ENCODE data around the gene SEMA6A.

Gene SEMA6A

GRCh38 chr5:116564756-116565490 is 9.7 kb downstream of the SEMA6A start:
- no peak for ATAC-seq
- TF ChIP-seq ESRRG (CRISPR knock-in tag; IDR thresholded peaks at IDR 0.05) (no peak), ZNF70 (CRISPR knock-in tag; IDR thresholded peaks at IDR 0.05) (no peak), TCF4 (CRISPR knock-in tag; IDR thresholded peaks at IDR 0.05; ENCODE audit: borderline replicate concordance) (no peak), CSDC2 (CRISPR knock-in tag; IDR thresholded peaks at IDR 0.05) (no peak), ISL1 (CRISPR knock-in tag; IDR thresholded peaks at IDR 0.05) (no peak)

DNA sequence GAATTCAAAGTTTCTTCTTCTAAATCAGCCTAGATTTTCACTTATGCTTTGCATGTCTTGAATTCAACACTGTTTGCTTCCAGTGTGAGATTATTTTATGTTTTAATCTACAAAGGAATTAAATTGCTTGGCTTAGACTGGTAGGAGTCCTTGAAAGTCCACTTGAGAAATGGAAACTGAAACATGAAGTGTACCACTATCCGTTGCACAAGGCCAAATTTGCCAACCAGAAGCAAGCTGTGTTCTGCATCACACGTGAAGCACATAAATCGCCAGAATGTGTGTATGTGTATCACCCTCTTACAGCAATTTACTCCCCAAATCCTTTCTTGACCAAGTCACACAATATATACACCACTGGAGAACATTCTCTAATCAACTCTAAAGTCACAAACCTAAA is 10.3 kb downstream of the SEMA6A start:
- TF ChIP-seq CSRNP3 (CRISPR knock-in tag; IDR thresholded peaks at IDR 0.05) (no peak), OSR1 (CRISPR knock-in tag; IDR thresholded peaks at IDR 0.05) (no peak), CSDC2 (CRISPR knock-in tag; IDR thresholded peaks at IDR 0.05) (no peak), SNAI2 (CRISPR knock-in tag; IDR thresholded peaks at IDR 0.05) (no peak), ESRRG (CRISPR knock-in tag; IDR thresholded peaks at IDR 0.05) (no peak), ISL1 (CRISPR knock-in tag; IDR thresholded peaks at IDR 0.05) (no peak)
- TF ChIP-seq, protein P1, sequence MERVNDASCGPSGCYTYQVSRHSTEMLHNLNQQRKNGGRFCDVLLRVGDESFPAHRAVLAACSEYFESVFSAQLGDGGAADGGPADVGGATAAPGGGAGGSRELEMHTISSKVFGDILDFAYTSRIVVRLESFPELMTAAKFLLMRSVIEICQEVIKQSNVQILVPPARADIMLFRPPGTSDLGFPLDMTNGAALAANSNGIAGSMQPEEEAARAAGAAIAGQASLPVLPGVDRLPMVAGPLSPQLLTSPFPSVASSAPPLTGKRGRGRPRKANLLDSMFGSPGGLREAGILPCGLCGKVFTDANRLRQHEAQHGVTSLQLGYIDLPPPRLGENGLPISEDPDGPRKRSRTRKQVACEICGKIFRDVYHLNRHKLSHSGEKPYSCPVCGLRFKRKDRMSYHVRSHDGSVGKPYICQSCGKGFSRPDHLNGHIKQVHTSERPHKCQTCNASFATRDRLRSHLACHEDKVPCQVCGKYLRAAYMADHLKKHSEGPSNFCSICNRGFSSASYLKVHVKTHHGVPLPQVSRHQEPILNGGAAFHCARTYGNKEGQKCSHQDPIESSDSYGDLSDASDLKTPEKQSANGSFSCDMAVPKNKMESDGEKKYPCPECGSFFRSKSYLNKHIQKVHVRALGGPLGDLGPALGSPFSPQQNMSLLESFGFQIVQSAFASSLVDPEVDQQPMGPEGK (CRISPR knock-in tag; IDR thresholded peaks at IDR 0.05; ENCODE audit: borderline replicate concordance), result no peak
- no peak for ATAC-seq

DNA sequence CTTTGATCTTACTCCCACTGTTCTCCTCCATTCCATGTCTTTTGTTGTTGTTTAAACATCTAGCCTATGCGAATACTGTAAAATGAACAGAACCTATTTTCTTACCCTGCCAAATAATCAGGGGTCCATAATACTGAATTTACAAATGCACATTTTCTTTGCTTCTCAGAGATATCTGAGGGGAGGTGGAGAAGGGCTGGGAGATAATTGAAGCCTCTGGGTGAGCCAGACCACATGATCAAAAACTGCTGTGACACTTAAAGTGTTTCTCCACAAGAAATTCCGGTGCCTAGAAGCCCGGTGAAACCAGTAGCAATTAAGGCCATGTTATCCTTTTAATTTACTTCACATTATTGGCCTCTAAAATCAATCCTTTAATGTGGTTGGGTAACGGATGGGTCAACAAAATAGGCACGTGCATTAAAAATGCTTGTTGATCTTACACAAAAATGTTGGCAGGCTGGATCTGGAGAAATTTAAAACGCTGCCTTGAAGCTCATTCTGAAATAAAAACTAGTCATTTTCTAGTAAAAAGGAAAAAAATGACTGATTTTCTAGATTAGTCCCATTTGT is 10.8 kb downstream of the SEMA6A start:
- TF ChIP-seq ZNF70 (CRISPR knock-in tag; IDR thresholded peaks at IDR 0.05) (no peak), OSR1 (CRISPR knock-in tag; IDR thresholded peaks at IDR 0.05) (no peak), ZFP30 (CRISPR knock-in tag; IDR thresholded peaks at IDR 0.05) (no peak), TCF4 (CRISPR knock-in tag; IDR thresholded peaks at IDR 0.05; ENCODE audit: borderline replicate concordance) (no peak), TOX (CRISPR knock-in tag; IDR thresholded peaks at IDR 0.05; ENCODE audit: borderline replicate concordance) (no peak), BACH2 (CRISPR knock-in tag; IDR thresholded peaks at IDR 0.05; ENCODE audit: borderline replicate concordance) (no peak), ZNF8 (CRISPR knock-in tag; IDR thresholded peaks at IDR 0.05) (no peak), SNAI2 (CRISPR knock-in tag; IDR thresholded peaks at IDR 0.05) (no peak), GLIS3 (CRISPR knock-in tag; IDR thresholded peaks at IDR 0.05) (no peak), CSDC2 (CRISPR knock-in tag; IDR thresholded peaks at IDR 0.05) (no peak), ZC3H10 (CRISPR knock-in tag; IDR thresholded peaks at IDR 0.05) (no peak), ARNTL (CRISPR knock-in tag; IDR thresholded peaks at IDR 0.05; ENCODE audit: borderline replicate concordance, low read depth) (no peak)
- no peak for ATAC-seq

DNA sequence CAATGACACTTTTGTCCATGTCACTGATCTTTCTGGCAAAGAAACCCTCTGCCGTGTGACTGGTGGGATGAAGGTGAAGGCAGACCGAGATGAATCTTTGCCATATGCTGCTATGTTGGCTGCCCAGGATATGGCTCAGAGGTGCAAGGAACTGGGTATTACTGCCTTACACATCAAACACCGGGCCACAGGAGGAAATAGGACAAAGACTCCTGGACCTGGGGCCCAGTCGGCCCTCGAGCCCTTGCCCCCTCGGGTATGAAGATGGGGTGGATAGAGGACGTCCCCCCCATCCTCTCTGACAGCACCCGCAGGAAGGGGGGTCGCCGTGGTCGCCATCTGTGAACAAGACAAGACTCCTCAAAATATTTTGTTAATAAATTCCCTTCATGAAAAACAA is 12.0 kb downstream of the SEMA6A start:
- ATAC-seq, result no peak
- TF ChIP-seq SNAI2 (CRISPR knock-in tag; IDR thresholded peaks at IDR 0.05) (no peak), ZNF565 (CRISPR knock-in tag; conservative IDR thresholded peaks at IDR 0.05; ENCODE audit: low read depth) (no peak), ARNTL (CRISPR knock-in tag; IDR thresholded peaks at IDR 0.05; ENCODE audit: borderline replicate concordance, low read depth) (no peak), ZC3H10 (CRISPR knock-in tag; IDR thresholded peaks at IDR 0.05) (no peak), CSDC2 (CRISPR knock-in tag; IDR thresholded peaks at IDR 0.05) (no peak)

DNA sequence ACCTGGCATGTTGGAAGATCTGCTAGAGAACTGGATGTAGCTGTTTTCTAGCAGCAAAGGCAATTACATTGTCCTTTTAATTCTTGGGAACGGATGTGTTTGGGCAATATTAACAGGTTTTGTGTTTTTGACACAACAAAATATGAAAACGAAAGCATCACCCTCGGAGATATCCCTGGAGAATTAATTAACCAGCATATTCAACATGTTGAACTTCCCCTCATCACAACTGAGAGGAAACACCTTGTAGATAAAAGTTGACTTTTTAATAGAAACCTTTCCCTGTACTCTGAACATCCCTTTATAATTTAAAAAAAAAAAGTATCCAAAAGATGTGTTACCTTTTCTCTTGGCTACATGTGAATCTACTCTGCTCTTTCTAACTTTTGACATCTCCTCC is 13.0 kb downstream of the SEMA6A start:
- no peak for ATAC-seq
- TF ChIP-seq ISL1 (CRISPR knock-in tag; IDR thresholded peaks at IDR 0.05) (no peak), CREB5 (CRISPR knock-in tag; IDR thresholded peaks at IDR 0.05; ENCODE audit: low read depth) (no peak), TOX (CRISPR knock-in tag; IDR thresholded peaks at IDR 0.05; ENCODE audit: borderline replicate concordance) (no peak), CSRNP3 (CRISPR knock-in tag; IDR thresholded peaks at IDR 0.05) (no peak), CSDC2 (CRISPR knock-in tag; IDR thresholded peaks at IDR 0.05) (no peak), ZC3H10 (CRISPR knock-in tag; IDR thresholded peaks at IDR 0.05) (no peak), PPARA (CRISPR knock-in tag; IDR thresholded peaks at IDR 0.05; ENCODE audit: borderline replicate concordance) (no peak), OSR1 (CRISPR knock-in tag; IDR thresholded peaks at IDR 0.05) (no peak), GLIS3 (CRISPR knock-in tag; IDR thresholded peaks at IDR 0.05) (no peak), BACH2 (CRISPR knock-in tag; IDR thresholded peaks at IDR 0.05; ENCODE audit: borderline replicate concordance) (no peak), ESRRG (CRISPR knock-in tag; IDR thresholded peaks at IDR 0.05) (no peak), RARB (CRISPR knock-in tag; IDR thresholded peaks at IDR 0.05) (no peak), ZFP30 (CRISPR knock-in tag; IDR thresholded peaks at IDR 0.05) (no peak), ZFP3 (CRISPR knock-in tag; IDR thresholded peaks at IDR 0.05) (no peak), SNAI2 (CRISPR knock-in tag; IDR thresholded peaks at IDR 0.05) (no peak), TCF4 (CRISPR knock-in tag; IDR thresholded peaks at IDR 0.05; ENCODE audit: borderline replicate concordance) (no peak), ZNF70 (CRISPR knock-in tag; IDR thresholded peaks at IDR 0.05) (no peak)
- TF ChIP-seq, protein P2, sequence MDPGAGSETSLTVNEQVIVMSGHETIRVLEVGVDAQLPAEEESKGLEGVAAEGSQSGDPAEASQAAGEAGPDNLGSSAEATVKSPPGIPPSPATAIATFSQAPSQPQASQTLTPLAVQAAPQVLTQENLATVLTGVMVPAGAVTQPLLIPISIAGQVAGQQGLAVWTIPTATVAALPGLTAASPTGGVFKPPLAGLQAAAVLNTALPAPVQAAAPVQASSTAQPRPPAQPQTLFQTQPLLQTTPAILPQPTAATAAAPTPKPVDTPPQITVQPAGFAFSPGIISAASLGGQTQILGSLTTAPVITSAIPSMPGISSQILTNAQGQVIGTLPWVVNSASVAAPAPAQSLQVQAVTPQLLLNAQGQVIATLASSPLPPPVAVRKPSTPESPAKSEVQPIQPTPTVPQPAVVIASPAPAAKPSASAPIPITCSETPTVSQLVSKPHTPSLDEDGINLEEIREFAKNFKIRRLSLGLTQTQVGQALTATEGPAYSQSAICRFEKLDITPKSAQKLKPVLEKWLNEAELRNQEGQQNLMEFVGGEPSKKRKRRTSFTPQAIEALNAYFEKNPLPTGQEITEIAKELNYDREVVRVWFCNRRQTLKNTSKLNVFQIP (CRISPR knock-in tag; IDR thresholded peaks at IDR 0.05; ENCODE audit: borderline replicate concordance, low read depth), result no peak
- TF ChIP-seq, protein P1 (CRISPR knock-in tag; IDR thresholded peaks at IDR 0.05; ENCODE audit: borderline replicate concordance), result no peak
